PC-9 (cell line): ENCODE measurements around the gene CNTN1. TPM values are rescaled to one million over a fixed set of nuclear protein-coding genes. Genes with fewer than 3 reads are reported as not detected.

ENCODE experiments used
- BruUV-seq: library from RNA; stranded (reverse); fragments of 400-500 nt; replicated peaks from 2 replicates; lab custom pipeline; 2021; lab: Mats Ljungman, UMichigan
- CTCF ChIA-PET: fragments of 300-600 bp; sonication (Branson Sonifier 250); formaldehyde crosslinking; loops from one replicate; lab custom pipeline; 2022; ENCODE audit warnings: antibody characterized with exemption; lab: Charles Lee
- POLR2A ChIA-PET: fragments of 300-600 bp; sonication (Branson Sonifier 250); formaldehyde crosslinking; loops from one replicate; lab custom pipeline; 2022; ENCODE audit warnings: antibody characterized with exemption; ENCODE audit not compliant: unreplicated experiment; lab: Charles Lee
- DNase-seq, 2 experiments: peaks; one replicate each; pipeline versions ENCODE4 v3.0.0 to v3.0.0-alpha.2; 2015 to 2022; ENCODE audit warnings: mixed read lengths in 1 of 2
- H2AFZ ChIP-seq: fragments of 200-600 bp; sonication (generic); 2 replicates; pipeline ENCODE4 v1.8.1; 2017; ENCODE audit warnings: antibody characterized with exemption
- H3F3A ChIP-seq: fragments of 200-600 bp; sonication (generic); 2 replicates; pipeline ENCODE4 v1.8.1; 2017; ENCODE audit warnings: antibody characterized with exemption, mild to moderate bottlenecking, low read depth; ENCODE audit not compliant: insufficient read depth
- H3K27ac ChIP-seq: fragments of 200-600 bp; sonication (generic); 2 replicates; pipeline ENCODE4 v1.6.1; 2016; ENCODE audit warnings: mixed run types
- H3K27me3 ChIP-seq: fragments of 200-600 bp; sonication (generic); 2 replicates; pipeline ENCODE4 v1.6.1; 2016; ENCODE audit warnings: low read depth, mixed run types; ENCODE audit not compliant: insufficient read depth
- H3K36me3 ChIP-seq: fragments of 200-600 bp; sonication (generic); 2 replicates; pipeline ENCODE4 v1.6.1; 2016; ENCODE audit warnings: low read depth, mixed run types
- H3K4me1 ChIP-seq: fragments of 200-600 bp; sonication (generic); replicated peaks from 2 replicates; pipeline ENCODE4 v1.6.1; 2016; ENCODE audit warnings: mixed run types; ENCODE audit not compliant: insufficient read depth
- H3K4me2 ChIP-seq: fragments of 200-600 bp; sonication (generic); 2 replicates; pipeline ENCODE4 v1.6.1; 2017; ENCODE audit warnings: mixed run types
- H3K4me3 ChIP-seq: fragments of 200-600 bp; sonication (generic); 2 replicates; pipeline ENCODE4 v1.6.1; 2016; ENCODE audit warnings: mixed run types
- H3K79me2 ChIP-seq: fragments of 200-600 bp; sonication (generic); 2 replicates; pipeline ENCODE4 v1.6.1; 2017; ENCODE audit warnings: low read depth, mixed run types
- H3K9me2 ChIP-seq: fragments of 200-600 bp; sonication (generic); 2 replicates; pipeline ENCODE4 v1.8.1; 2017; ENCODE audit warnings: mild to moderate bottlenecking; ENCODE audit not compliant: insufficient read depth
- H3K9me3 ChIP-seq: fragments of 200-600 bp; sonication (generic); 2 replicates; pipeline ENCODE4 v1.8.1; 2016; ENCODE audit warnings: low read depth; ENCODE audit not compliant: insufficient read depth
- H4K20me1 ChIP-seq: fragments of 200-600 bp; sonication (generic); 2 replicates; pipeline ENCODE4 v1.8.1; 2017; ENCODE audit not compliant: insufficient read depth
- EZH2 ChIP-seq: fragments of 200-600 bp; sonication (generic); IDR thresholded peaks from 2 replicates; pipeline ENCODE4 v1.8.0; 2017; ENCODE audit warnings: antibody characterized with exemption, low read depth
- intact Hi-C: fragments of 100-400 bp; cut with micrococcal nuclease; formaldehyde crosslinking; loops from one replicate; pipeline ENCODE4 v1.10.0; 2022; ENCODE audit not compliant: unreplicated experiment
- total RNA-seq: library from RNA; stranded (reverse); gene quantifications from 2 replicates; pipeline ENCODE4 v1.2.3, GENCODE V29; 2021
- TF ChIP-seq, protein P1 (sequence below): fragments of 200-600 bp; sonication (generic); conservative IDR thresholded peaks from 2 replicates; pipeline ENCODE4 v1.6.1; 2017; ENCODE audit warnings: mixed run types, antibody characterized with exemption, mild to moderate bottlenecking, moderate library complexity

The CNTN1 gene
- total RNA-seq, 1 experiment from 2014 or later, result 0.37 TPM

DNA sequence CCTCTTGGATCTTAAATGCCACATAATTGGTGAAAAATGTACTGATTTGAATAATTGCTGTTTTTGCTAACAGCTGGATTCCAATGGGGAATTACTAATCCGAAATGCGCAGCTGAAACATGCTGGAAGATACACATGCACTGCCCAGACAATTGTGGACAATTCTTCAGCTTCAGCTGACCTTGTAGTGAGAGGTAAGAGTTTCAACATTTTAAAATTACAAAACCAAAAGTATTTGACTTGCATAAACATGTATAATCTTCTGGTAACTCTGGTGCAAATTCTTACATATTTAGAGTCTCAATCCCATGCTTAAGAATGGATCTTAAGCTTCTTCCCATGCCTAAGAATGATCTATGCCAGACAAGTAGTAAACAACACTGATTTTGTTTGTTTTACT lies 266.8 kb downstream of the CNTN1 start:
- no peak overlapping the region for H3K27ac ChIP-seq
- no peaks in the 10 kb centered on the region for H3K36me3 ChIP-seq
- POLR2A ChIA-PET, result no interaction called here
- TF ChIP-seq EZH2, result no peak
- TF ChIP-seq, protein P1, sequence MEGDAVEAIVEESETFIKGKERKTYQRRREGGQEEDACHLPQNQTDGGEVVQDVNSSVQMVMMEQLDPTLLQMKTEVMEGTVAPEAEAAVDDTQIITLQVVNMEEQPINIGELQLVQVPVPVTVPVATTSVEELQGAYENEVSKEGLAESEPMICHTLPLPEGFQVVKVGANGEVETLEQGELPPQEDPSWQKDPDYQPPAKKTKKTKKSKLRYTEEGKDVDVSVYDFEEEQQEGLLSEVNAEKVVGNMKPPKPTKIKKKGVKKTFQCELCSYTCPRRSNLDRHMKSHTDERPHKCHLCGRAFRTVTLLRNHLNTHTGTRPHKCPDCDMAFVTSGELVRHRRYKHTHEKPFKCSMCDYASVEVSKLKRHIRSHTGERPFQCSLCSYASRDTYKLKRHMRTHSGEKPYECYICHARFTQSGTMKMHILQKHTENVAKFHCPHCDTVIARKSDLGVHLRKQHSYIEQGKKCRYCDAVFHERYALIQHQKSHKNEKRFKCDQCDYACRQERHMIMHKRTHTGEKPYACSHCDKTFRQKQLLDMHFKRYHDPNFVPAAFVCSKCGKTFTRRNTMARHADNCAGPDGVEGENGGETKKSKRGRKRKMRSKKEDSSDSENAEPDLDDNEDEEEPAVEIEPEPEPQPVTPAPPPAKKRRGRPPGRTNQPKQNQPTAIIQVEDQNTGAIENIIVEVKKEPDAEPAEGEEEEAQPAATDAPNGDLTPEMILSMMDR, result no peak
- DNase-seq, result no peak
- no peaks in the 10 kb centered on the region for H3F3A ChIP-seq
- H3K4me1 ChIP-seq, result no peaks in the 10 kb centered on the region
- H3K4me3 ChIP-seq, result no peak overlapping the region
- H2AFZ ChIP-seq, result no peak overlapping the region
- no peaks in the 10 kb centered on the region for H3K9me2 ChIP-seq
- no TSS peak for BruUV-seq
- CTCF ChIA-PET, result no interaction called here
- H3K4me2 ChIP-seq, result no peak overlapping the region
- no peaks in the 10 kb centered on the region for H3K79me2 ChIP-seq
- no peaks in the 10 kb centered on the region; the same call in 1 of the 2 replicates for H3K9me3 ChIP-seq
- no peaks in the 10 kb centered on the region for H3K27me3 ChIP-seq
- intact Hi-C loops, result no loop called here
- no peaks in the 10 kb centered on the region for H4K20me1 ChIP-seq

GRCh38 chr12:40963751-40964150 lies 271.5 kb downstream of the CNTN1 start:
- no peaks in the 10 kb centered on the region for H3K4me1 ChIP-seq
- H3K9me2 ChIP-seq, result no peaks in the 10 kb centered on the region
- no peak overlapping the region for H3K4me2 ChIP-seq
- H3K27me3 ChIP-seq, result no peaks in the 10 kb centered on the region
- BruUV-seq, result no TSS peak
- POLR2A ChIA-PET, result interaction anchor here (0.6 kb wide), 1 partner anchor 12 kb away, joined by 52 read pairs; no protein-coding TSS in a partner anchor
- intact Hi-C loops, result loop anchor here (10.0 kb wide), 1 partner anchor 61 kb away; no protein-coding TSS in a partner anchor
- no peak overlapping the region; the same call in 1 of the 2 replicates for H2AFZ ChIP-seq
- no peaks in the 10 kb centered on the region for H3K79me2 ChIP-seq
- no peak overlapping the region for H3K4me3 ChIP-seq
- H3K27ac ChIP-seq, result no peak overlapping the region
- CTCF ChIA-PET, result no interaction called here
- H3F3A ChIP-seq, result no peaks in the 10 kb centered on the region
- no peaks in the 10 kb centered on the region for H4K20me1 ChIP-seq
- no peak for TF ChIP-seq EZH2
- TF ChIP-seq, protein P1, result no peak
- no peaks in the 10 kb centered on the region; the same call in 1 of the 2 replicates for H3K9me3 ChIP-seq
- H3K36me3 ChIP-seq, result no peaks in the 10 kb centered on the region
- DNase-seq, result no peak

- intact Hi-C loops, result loop anchor here (10.0 kb wide), 1 partner anchor 55 kb away; no protein-coding TSS in a partner anchor
- Histone ChIP-seq H2AFZ (no peak overlapping the region), H4K20me1 (no peaks in the 10 kb centered on the region), H3K4me2 (no peak overlapping the region), H3K79me2 (no peaks in the 10 kb centered on the region), H3K27me3 (no peaks in the 10 kb centered on the region), H3K27ac (no peak overlapping the region), H3K9me3 (no peaks in the 10 kb centered on the region), H3F3A (no peaks in the 10 kb centered on the region), H3K4me3 (no peak overlapping the region), H3K4me1 (no peaks in the 10 kb centered on the region), H3K36me3 (no peaks in the 10 kb centered on the region), H3K9me2 (no peaks in the 10 kb centered on the region)
- POLR2A ChIA-PET, result no interaction called here
- CTCF ChIA-PET, result no interaction called here
- BruUV-seq, result no TSS peak
- no peak for DNase-seq
- TF ChIP-seq, protein P1, result no peak
- no peak for TF ChIP-seq EZH2
Observed at GRCh38 chr12:40969796-40970195, 277.6 kb downstream of the CNTN1 start.
